OCI-LY3 (cell line): Measurements from ENCODE around the gene NPHS1.

Experiments used
- H2AFZ ChIP-seq: fragments of 200-600, 300-600 bp; shearing (Covaris generic); 2 replicates; pipeline ENCODE4 v1.6.0; 2014; ENCODE audit warnings: antibody characterized with exemption, low read depth, low read length
- H3K27ac ChIP-seq: fragments of 200-600, 300-600 bp; sonication (generic); 2 replicates; pipeline ENCODE4 v1.5.1; 2014; ENCODE audit warnings: mild to moderate bottlenecking, low read length, moderate library complexity, mixed read lengths
- H3K27me3 ChIP-seq: fragments of 200-600, 300-600 bp; sonication (generic); 2 replicates; pipeline ENCODE4 v1.6.1; 2014; ENCODE audit warnings: low read depth, low read length, mixed read lengths
- H3K36me3 ChIP-seq: fragments of 200-600, 300-600 bp; sonication (generic); replicated peaks from 2 replicates; pipeline ENCODE3; 2014; ENCODE audit warnings: low read depth, low read length, mixed read lengths
- H3K4me1 ChIP-seq: fragments of 300-600, 200-600 bp; sonication (generic); 2 replicates; pipeline ENCODE4 v1.6.1; 2014; ENCODE audit warnings: low read length, mixed read lengths
- H3K4me2 ChIP-seq: fragments of 200-600, 300-600 bp; sonication (generic); 2 replicates; pipeline ENCODE4 v1.6.1; 2014; ENCODE audit warnings: low read length, mixed read lengths
- H3K4me3 ChIP-seq: fragments of 300-600, 200-600 bp; sonication (generic); 2 replicates; pipeline ENCODE4 v1.5.1; 2014; ENCODE audit warnings: antibody characterized with exemption, mild to moderate bottlenecking, low read length, moderate library complexity
- H3K79me2 ChIP-seq: fragments of 300-600, 200-600 bp; shearing (Covaris generic); 2 replicates; pipeline ENCODE4 v1.6.1; 2014; ENCODE audit warnings: mild to moderate bottlenecking, low read length, mixed read lengths
- H3K9ac ChIP-seq: fragments of 300-600, 200-600 bp; shearing (Covaris generic); 2 replicates; pipeline ENCODE4 v1.6.0; 2014; ENCODE audit warnings: mild to moderate bottlenecking, low read length, moderate library complexity
- H3K9me3 ChIP-seq: fragments of 200-600, 300-600 bp; shearing (Covaris generic); 2 replicates; pipeline ENCODE4 v1.6.1; 2014; ENCODE audit warnings: low read length, mixed read lengths; ENCODE audit not compliant: insufficient read depth
- H4K20me1 ChIP-seq: fragments of 200-600, 300-600 bp; sonication (generic); 2 replicates; pipeline ENCODE4 v1.6.1; 2016; ENCODE audit warnings: low read length, mixed read lengths; ENCODE audit not compliant: insufficient read depth
- CTCF ChIP-seq: fragments of 200-600, 300-600 bp; sonication (generic); IDR thresholded peaks from 2 replicates; pipeline ENCODE4 v1.5.1; 2014; ENCODE audit warnings: antibody characterized with exemption, low read length, low read depth
- EZH2phosphoT487 ChIP-seq: fragments of 200-600 bp; shearing (Covaris generic); IDR thresholded peaks from 2 replicates; pipeline ENCODE4 v1.6.1; 2018; ENCODE audit warnings: antibody characterized with exemption, mixed run types, low read depth

NPHS1 gene

GRCh38 chr19:35789978-35790944, 62.0 kb downstream of the NPHS1 start:
- H3K9me3 ChIP-seq, result no peaks in the 10 kb centered on the region
- H3K4me1 ChIP-seq, result no peaks in the 10 kb centered on the region; the same call in 1 of the 2 replicates
- H3K79me2 ChIP-seq, result no peaks in the 10 kb centered on the region
- H3K36me3 ChIP-seq, result no peaks in the 10 kb centered on the region
- no peak overlapping the region for H3K4me2 ChIP-seq
- H4K20me1 ChIP-seq, result no peaks in the 10 kb centered on the region
- H3K27ac ChIP-seq, result no peak overlapping the region
- H2AFZ ChIP-seq, result no peak overlapping the region
- no peak overlapping the region for H3K4me3 ChIP-seq
- no peaks in the 10 kb centered on the region; the same call in 1 of the 2 replicates for H3K27me3 ChIP-seq
- no peak for TF ChIP-seq CTCF
- TF ChIP-seq EZH2phosphoT487, result no peak
- no peak overlapping the region for H3K9ac ChIP-seq

GRCh38 chr19:35789195-35789977, 62.9 kb downstream of the NPHS1 start:
- Histone ChIP-seq H3K27ac (no peak overlapping the region), H3K4me2 (no peak overlapping the region), H4K20me1 (no peaks in the 10 kb centered on the region), H3K4me3 (no peak overlapping the region), H3K27me3 (no peaks in the 10 kb centered on the region; the same call in 1 of the 2 replicates), H3K4me1 (no peaks in the 10 kb centered on the region; the same call in 1 of the 2 replicates), H2AFZ (no peak overlapping the region), H3K9me3 (no peaks in the 10 kb centered on the region), H3K79me2 (no peaks in the 10 kb centered on the region), H3K9ac (no peak overlapping the region), H3K36me3 (no peaks in the 10 kb centered on the region)
- TF ChIP-seq EZH2phosphoT487 (no peak), CTCF (no peak)

GRCh38 chr19:35788205-35788960, 63.9 kb downstream of the NPHS1 start:
- no peak overlapping the region for H3K4me2 ChIP-seq
- no peaks in the 10 kb centered on the region for H3K9me3 ChIP-seq
- no peaks in the 10 kb centered on the region for H3K79me2 ChIP-seq
- TF ChIP-seq EZH2phosphoT487 (no peak), CTCF (no peak)
- H3K9ac ChIP-seq, result no peak overlapping the region
- H3K27ac ChIP-seq, result no peak overlapping the region
- H3K4me3 ChIP-seq, result no peak overlapping the region
- no peaks in the 10 kb centered on the region for H3K36me3 ChIP-seq
- peaks cover 3% of the 10 kb centered on the region for H3K4me1 ChIP-seq
- no peaks in the 10 kb centered on the region for H3K27me3 ChIP-seq
- no peak overlapping the region for H2AFZ ChIP-seq
- H4K20me1 ChIP-seq, result no peaks in the 10 kb centered on the region
